ENCODE data around the gene ZMYND15. TPM values are rescaled to one million over a fixed set of nuclear protein-coding genes. Genes with fewer than 3 reads are reported as not detected.

ZMYND15 gene
- total and polyA plus RNA-seq, 2 donors (not counting 3 experiments of a cell fraction or from before 2014, with no cell fraction given) = 0.12 to 0.44 TPM

GRCh38 chr17:4768298-4768697 is 28.7 kb downstream of the ZMYND15 start:
- no peaks in the 10 kb centered on the region for H4K20me1 ChIP-seq (replicated peaks; ENCODE audit: control insufficient read depth, extremely low read depth, insufficient read depth, low read length)
- no peaks in the 10 kb centered on the region for H3K79me2 ChIP-seq (ENCODE audit: control insufficient read depth, insufficient read depth, low read length)
- CTCF ChIA-PET = no interaction called here
- TF ChIP-seq MAX (IDR thresholded peaks at IDR 0.05; ENCODE audit: insufficient read depth, insufficient read length) (no peak), POLR2AphosphoS5 (IDR thresholded peaks at IDR 0.05; ENCODE audit: insufficient read depth, low read depth, low read length) (no peak), FOS (IDR thresholded peaks at IDR 0.05; ENCODE audit: borderline replicate concordance, insufficient read depth, low read length) (no peak), POLR2A (IDR thresholded peaks at IDR 0.05; ENCODE audit: low read depth, low read length) (no peak), CTCF (IDR thresholded peaks at IDR 0.05; ENCODE audit: extremely low read depth in 1 of 2, insufficient read depth in 1 of 2, low read depth in 1 of 2, low read length in 2 of 2) (no peak), MYC (IDR thresholded peaks at IDR 0.05; ENCODE audit: low read depth, low read length) (no peak), EZH2 (IDR thresholded peaks at IDR 0.05; ENCODE audit: borderline replicate concordance, low read depth, low read length, severe bottlenecking) (no peak), GATA2 (IDR thresholded peaks at IDR 0.05; ENCODE audit: insufficient read depth, insufficient read length, low read depth, low read length) (no peak), JUN (IDR thresholded peaks at IDR 0.05; ENCODE audit: borderline replicate concordance, insufficient read depth, insufficient read length, low read depth) (no peak)
- no peak overlapping the region for H3K4me3 ChIP-seq (replicated peaks in 1 of 3; ENCODE audit: insufficient read depth in 1 of 3, low read depth in 1 of 3, low read length in 3 of 3)
- intact Hi-C loops (cut with micrococcal nuclease) (no loop called here), dilution Hi-C loops (cut with MboI; ENCODE audit: extremely low pct_ligation_motif_present, low sequenced_read_pairs) (no loop called here)
- H3K4me1 ChIP-seq (ENCODE audit: control insufficient read depth, extremely low read depth, insufficient read depth, low read length) = no peaks in the 10 kb centered on the region
- H3K27me3 ChIP-seq (ENCODE audit: control insufficient read depth in 2 of 2, insufficient read depth in 2 of 2, low read length in 2 of 2) = peaks cover 4 to 6% of the 10 kb centered on the region in 2 experiments
- no peak for FAIRE-seq
- POLR2A ChIA-PET = no interaction called here
- H3K4me2 ChIP-seq (ENCODE audit: insufficient read depth, low read length) = no peak overlapping the region
- no TSS peak for BruUV-seq (replicated peaks)
- H3K27ac ChIP-seq (ENCODE audit: insufficient read depth, low read depth, low read length) = no peak overlapping the region
- no peaks in the 10 kb centered on the region for H3K36me3 ChIP-seq (ENCODE audit: control insufficient read depth in 2 of 2, extremely low read depth in 1 of 2, insufficient read depth in 2 of 2, low read length in 2 of 2)
- H3K9me1 ChIP-seq (replicated peaks; ENCODE audit: control insufficient read depth, extremely low read depth, insufficient read depth, low read length) = no peaks in the 10 kb centered on the region
- H3K9me3 ChIP-seq (replicated peaks; ENCODE audit: control insufficient read depth, insufficient read depth, low read length) = no peaks in the 10 kb centered on the region
- DNase-seq (ENCODE audit: low read depth, low spot score) = no peak
- no peak overlapping the region for H3K9ac ChIP-seq (replicated peaks; ENCODE audit: extremely low read depth, insufficient read depth, low read length)
- H2AFZ ChIP-seq (ENCODE audit: low read depth, low read length) = no peak overlapping the region
